Smooth muscle cell (in vitro differentiated cells): ENCODE results near the gene EXOC6B. TPM values are rescaled to one million over a fixed set of nuclear protein-coding genes. Genes with fewer than 3 reads are reported as not detected.

Experiments used
- DNase-seq: peaks from one replicate; lab custom pipeline; 2025; ENCODE audit not compliant: unreplicated experiment; lab: John Stamatoyannopoulos, UW
- H2AFZ ChIP-seq: fragments of 200-600 bp; sonication (generic); 2 replicates; pipeline ENCODE4 v1.6.0; 2016; ENCODE audit warnings: antibody characterized with exemption, low read depth, mild to moderate bottlenecking
- H3F3A ChIP-seq: fragments of 200-600 bp; sonication (generic); 2 replicates; pipeline ENCODE4 v1.6.0; 2017; ENCODE audit warnings: antibody characterized with exemption, low read depth
- H3K27ac ChIP-seq: fragments of 200-600 bp; sonication (generic); 2 replicates; pipeline ENCODE4 v1.5.1; 2016; ENCODE audit warnings: low read depth, mild to moderate bottlenecking
- H3K27me3 ChIP-seq: fragments of 200-600 bp; sonication (generic); 2 replicates; pipeline ENCODE4 v1.6.1; 2016; ENCODE audit warnings: low read depth, mild to moderate bottlenecking
- H3K36me3 ChIP-seq: fragments of 200-600 bp; sonication (generic); 2 replicates; pipeline ENCODE4 v1.5.1; 2016; ENCODE audit warnings: low read depth
- H3K4me1 ChIP-seq: fragments of 200-600 bp; sonication (generic); 2 replicates; pipeline ENCODE4 v1.5.1; 2016; ENCODE audit warnings: low read depth
- H3K4me2 ChIP-seq: fragments of 200-600 bp; sonication (generic); 2 replicates; pipeline ENCODE4 v1.6.0; 2016; ENCODE audit warnings: mild to moderate bottlenecking
- H3K4me3 ChIP-seq: fragments of 200-600 bp; sonication (generic); 2 replicates; pipeline ENCODE4 v1.5.1; 2016; ENCODE audit warnings: mild to moderate bottlenecking
- H3K79me2 ChIP-seq: fragments of 200-600 bp; sonication (generic); 2 replicates; pipeline ENCODE4 v1.6.0; 2016; ENCODE audit warnings: low read depth, mild to moderate bottlenecking
- H3K9ac ChIP-seq: fragments of 200-600 bp; sonication (generic); 2 replicates; pipeline ENCODE4 v1.6.0; 2016; ENCODE audit warnings: low read depth
- H3K9me3 ChIP-seq: fragments of 200-600 bp; sonication (generic); replicated peaks from 2 replicates; pipeline ENCODE4 v1.5.1; 2016; ENCODE audit warnings: low read depth
- H4K20me1 ChIP-seq: fragments of 200-600 bp; sonication (generic); 2 replicates; pipeline ENCODE4 v1.6.0; 2016; ENCODE audit warnings: low read depth
- whole genome bisulfite sequencing: methylation state at CpG from one replicate; pipeline ENCODE4 v1.1.7; 2016; ENCODE audit warnings: low lambda C conversion rate; 5-methylcytosine and 5-hydroxymethylcytosine counted together
- polyA plus RNA-seq: library from polyadenylated mRNA; unstranded; fragments of >200 nt; fragmentation: Nextera tagmentation; extraction: Ambion mirVana; gene quantifications from 2 replicates; pipeline ENCODE4 v1.2.1, GENCODE V29; 2016
- total RNA-seq: library from RNA; depleted of rRNA; stranded (reverse); fragments of >200 nt; gene quantifications from 2 replicates; pipeline ENCODE4 v1.2.3, GENCODE V29; 2014
- TF ChIP-seq, protein P1 (sequence below): fragments of 200-600 bp; sonication (generic); IDR thresholded peaks from 2 replicates; pipeline ENCODE4 v1.5.1; 2017; ENCODE audit warnings: borderline replicate concordance, mild to moderate bottlenecking, antibody characterized with exemption; ENCODE audit not compliant: insufficient read depth, poor library complexity, severe bottlenecking

EXOC6B gene
- total and polyA plus RNA-seq, 2 experiments from 2014 or later: 6.9 to 19.7 TPM

DNA sequence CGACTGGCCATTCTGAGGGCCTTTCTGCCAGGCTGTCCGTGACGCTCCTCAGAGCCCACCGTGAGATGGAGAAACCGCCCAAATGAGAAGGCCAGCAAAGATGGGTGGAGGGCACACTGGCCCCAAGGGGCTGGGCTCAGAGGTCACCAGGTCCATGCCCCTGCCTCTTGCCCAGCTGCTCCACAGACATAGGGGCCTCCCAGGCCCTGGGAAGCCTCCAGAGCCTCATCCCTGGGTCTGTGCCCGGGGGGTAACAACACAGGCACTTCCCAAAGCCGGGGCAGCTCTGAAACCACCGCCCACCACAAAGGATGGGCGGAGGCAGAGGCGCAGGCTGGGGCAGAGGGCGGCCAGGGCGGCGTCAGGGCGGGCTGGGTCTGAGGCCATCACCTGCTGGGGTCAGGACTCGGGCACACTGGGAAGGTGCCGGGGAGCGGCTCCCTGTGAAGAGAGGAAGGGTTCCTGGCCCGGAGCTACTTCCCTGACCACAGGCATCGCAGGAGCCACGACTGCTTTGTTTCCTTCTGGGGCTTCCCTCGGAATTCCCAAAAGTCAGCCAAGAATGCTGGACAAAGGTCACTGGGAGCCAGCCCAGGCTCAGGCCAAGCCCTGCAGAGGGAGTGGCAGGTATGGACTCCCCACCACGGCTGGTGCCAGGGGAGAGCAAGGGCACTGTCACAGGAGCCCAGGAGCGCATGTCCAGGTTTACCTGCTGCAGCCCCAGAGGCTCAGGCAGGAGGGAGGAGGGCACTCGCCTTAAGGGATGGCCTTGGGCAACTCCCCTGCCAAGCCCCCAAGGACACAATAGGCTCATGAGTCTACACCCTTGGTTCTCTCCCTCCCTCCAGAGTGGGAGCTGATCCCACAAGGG lies 687.6 kb downstream of the EXOC6B start:
- Histone ChIP-seq H3K36me3 (no peaks in the 10 kb centered on the region), H4K20me1 (no peaks in the 10 kb centered on the region), H3K4me2 (no peak overlapping the region), H3K9ac (no peak overlapping the region), H3K4me3 (no peak overlapping the region), H3K4me1 (peaks cover 14% of the 10 kb centered on the region), H3K79me2 (no peaks in the 10 kb centered on the region), H2AFZ (no peak overlapping the region), H3K9me3 (no peaks in the 10 kb centered on the region), H3F3A (no peaks in the 10 kb centered on the region), H3K27me3 (peaks cover 16% of the 10 kb centered on the region), H3K27ac (no peak overlapping the region)
- 86% methylated on average over 23 of the region's 24 CpGs for WGBS
- TF ChIP-seq, protein P1, sequence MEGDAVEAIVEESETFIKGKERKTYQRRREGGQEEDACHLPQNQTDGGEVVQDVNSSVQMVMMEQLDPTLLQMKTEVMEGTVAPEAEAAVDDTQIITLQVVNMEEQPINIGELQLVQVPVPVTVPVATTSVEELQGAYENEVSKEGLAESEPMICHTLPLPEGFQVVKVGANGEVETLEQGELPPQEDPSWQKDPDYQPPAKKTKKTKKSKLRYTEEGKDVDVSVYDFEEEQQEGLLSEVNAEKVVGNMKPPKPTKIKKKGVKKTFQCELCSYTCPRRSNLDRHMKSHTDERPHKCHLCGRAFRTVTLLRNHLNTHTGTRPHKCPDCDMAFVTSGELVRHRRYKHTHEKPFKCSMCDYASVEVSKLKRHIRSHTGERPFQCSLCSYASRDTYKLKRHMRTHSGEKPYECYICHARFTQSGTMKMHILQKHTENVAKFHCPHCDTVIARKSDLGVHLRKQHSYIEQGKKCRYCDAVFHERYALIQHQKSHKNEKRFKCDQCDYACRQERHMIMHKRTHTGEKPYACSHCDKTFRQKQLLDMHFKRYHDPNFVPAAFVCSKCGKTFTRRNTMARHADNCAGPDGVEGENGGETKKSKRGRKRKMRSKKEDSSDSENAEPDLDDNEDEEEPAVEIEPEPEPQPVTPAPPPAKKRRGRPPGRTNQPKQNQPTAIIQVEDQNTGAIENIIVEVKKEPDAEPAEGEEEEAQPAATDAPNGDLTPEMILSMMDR: no peak
- DNase-seq: no peak

DNA sequence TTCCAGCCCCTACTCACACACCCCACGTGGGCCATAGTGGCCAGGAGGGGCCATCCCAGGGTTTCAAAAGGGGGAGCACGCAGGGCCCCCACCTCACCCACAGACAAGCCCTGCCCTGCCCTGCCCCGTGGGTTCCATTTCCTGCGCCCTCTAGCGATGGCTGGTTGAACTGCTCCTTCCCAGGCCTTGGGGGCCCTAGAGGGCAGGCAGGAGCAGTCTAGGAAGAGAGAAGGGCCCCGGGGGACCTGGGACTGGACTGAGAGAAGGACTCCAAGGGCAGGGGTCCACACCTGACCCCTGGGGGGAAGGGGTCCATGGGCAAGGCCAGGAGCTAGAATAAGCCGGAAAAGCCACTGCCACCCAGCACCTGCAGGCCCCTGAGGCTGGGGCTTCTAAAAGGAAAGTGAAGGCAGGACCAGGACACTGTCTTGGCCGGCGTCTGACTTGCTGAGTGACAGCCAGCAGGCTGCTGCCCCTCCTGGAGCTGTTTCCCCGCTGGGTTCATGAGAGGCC lies 688.3 kb downstream of the EXOC6B start:
- Histone ChIP-seq H3K27me3 (peaks cover 9% of the 10 kb centered on the region), H3K4me1 (peaks cover 7% of the 10 kb centered on the region), H3K27ac (no peak overlapping the region), H3F3A (no peaks in the 10 kb centered on the region), H3K9me3 (no peaks in the 10 kb centered on the region), H4K20me1 (no peaks in the 10 kb centered on the region), H3K79me2 (no peaks in the 10 kb centered on the region), H3K4me3 (no peak overlapping the region), H3K4me2 (no peak overlapping the region), H3K9ac (no peak overlapping the region), H2AFZ (no peak overlapping the region), H3K36me3 (no peaks in the 10 kb centered on the region)
- peak; percentile 44 for DNase-seq
- TF ChIP-seq, protein P1: peak; percentile 98
- WGBS: 26% methylated on average over 10 of the region's 10 CpGs

DNA sequence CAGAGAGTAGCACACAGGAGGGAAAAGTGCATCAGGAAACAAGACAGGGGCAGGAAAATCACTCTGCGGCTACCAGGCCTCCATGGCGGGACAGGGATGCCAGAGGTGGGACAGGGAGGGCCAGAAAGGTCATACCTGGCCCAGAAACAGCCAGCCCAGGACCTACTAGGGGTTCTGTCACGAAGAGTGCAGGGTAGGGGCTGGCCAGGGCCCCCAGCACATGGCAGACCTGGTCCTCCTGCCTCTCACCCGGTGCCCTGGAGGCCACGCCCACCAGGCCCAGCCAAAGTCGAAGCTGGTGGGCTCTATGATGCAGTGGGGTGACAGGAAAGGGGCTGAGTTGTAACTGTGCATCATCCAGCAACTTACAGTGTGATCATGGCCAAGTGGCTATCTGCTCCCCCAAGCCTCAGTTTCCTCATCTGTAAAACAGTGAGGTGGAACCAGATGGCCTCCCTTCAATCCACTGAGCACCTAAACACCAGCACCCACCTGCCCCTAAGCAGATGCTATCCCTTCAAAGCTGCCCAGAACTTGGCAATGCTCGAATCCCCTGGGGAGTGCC lies 688.8 kb downstream of the EXOC6B start:
- Histone ChIP-seq H3K79me2 (no peaks in the 10 kb centered on the region), H3K4me2 (no peak overlapping the region), H3K27ac (no peak overlapping the region), H2AFZ (no peak overlapping the region), H3K9me3 (no peaks in the 10 kb centered on the region), H3K4me1 (peaks cover 6% of the 10 kb centered on the region), H4K20me1 (no peaks in the 10 kb centered on the region), H3K4me3 (no peak overlapping the region), H3K27me3 (peaks cover 4% of the 10 kb centered on the region), H3F3A (no peaks in the 10 kb centered on the region), H3K36me3 (no peaks in the 10 kb centered on the region), H3K9ac (no peak overlapping the region)
- TF ChIP-seq, protein P1: no peak
- WGBS: 75% methylated on average over 7 of the region's 7 CpGs
- DNase-seq: no peak
